Uterus (tissue), 2 donors: ENCODE data around the gene KCNMA1.

Experiments
- POLR2A ChIP-seq, 2 donors: fragments of 450-650 bp; IDR thresholded peaks; one replicate each; pipeline ENCODE4 v1.6.1; 2016; ENCODE audit warnings: antibody characterized with exemption in 2 of 2, mild to moderate bottlenecking in 1 of 2, moderate library complexity in 1 of 2
- TF ChIP-seq, protein P1 (sequence below), 4 experiments: fragments of 200-600 bp in 2 of 4; fragments of 450-650 bp in 2 of 4; sonication (generic) in 2 of 4; IDR thresholded peaks; one replicate each; pipeline ENCODE4 v1.5.1; 2016 to 2019; ENCODE audit warnings: antibody characterized with exemption in 4 of 4, mild to moderate bottlenecking in 2 of 4, moderate library complexity in 1 of 4

- TF ChIP-seq, protein P1, sequence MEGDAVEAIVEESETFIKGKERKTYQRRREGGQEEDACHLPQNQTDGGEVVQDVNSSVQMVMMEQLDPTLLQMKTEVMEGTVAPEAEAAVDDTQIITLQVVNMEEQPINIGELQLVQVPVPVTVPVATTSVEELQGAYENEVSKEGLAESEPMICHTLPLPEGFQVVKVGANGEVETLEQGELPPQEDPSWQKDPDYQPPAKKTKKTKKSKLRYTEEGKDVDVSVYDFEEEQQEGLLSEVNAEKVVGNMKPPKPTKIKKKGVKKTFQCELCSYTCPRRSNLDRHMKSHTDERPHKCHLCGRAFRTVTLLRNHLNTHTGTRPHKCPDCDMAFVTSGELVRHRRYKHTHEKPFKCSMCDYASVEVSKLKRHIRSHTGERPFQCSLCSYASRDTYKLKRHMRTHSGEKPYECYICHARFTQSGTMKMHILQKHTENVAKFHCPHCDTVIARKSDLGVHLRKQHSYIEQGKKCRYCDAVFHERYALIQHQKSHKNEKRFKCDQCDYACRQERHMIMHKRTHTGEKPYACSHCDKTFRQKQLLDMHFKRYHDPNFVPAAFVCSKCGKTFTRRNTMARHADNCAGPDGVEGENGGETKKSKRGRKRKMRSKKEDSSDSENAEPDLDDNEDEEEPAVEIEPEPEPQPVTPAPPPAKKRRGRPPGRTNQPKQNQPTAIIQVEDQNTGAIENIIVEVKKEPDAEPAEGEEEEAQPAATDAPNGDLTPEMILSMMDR (IDR thresholded peaks at IDR 0.05), result no peak
- no peak for TF ChIP-seq POLR2A (IDR thresholded peaks at IDR 0.05)
Observed at GRCh38 chr10:77180794-77181193, 456.8 kb downstream of the KCNMA1 start.
